CD4-positive, CD25-positive, alpha-beta regulatory T cell (primary cell): ENCODE measurements around the gene VDAC2. TPM values are rescaled to one million over a fixed set of nuclear protein-coding genes. Genes with fewer than 3 reads are reported as not detected.

ENCODE experiments used
- ATAC-seq, 2 donors: fragments of 150-1000 bp; cut with Tn5 transposase; one replicate each; pipeline ENCODE4 v1.10.0; 2021; ENCODE audit warnings: low read depth in 2 of 2, moderate number of reproducible peaks in 2 of 2, moderate library complexity in 1 of 2
- DNase-seq, 3 donors: peaks; one replicate each; pipeline versions ENCODE4 v3.0.0 to v3.0.0-alpha.2; 2012 to 2022; ENCODE audit warnings: mixed read lengths in 1 of 3
- H3K27ac ChIP-seq: one replicate; pipeline ENCODE4 v1.7.0; 2013; ENCODE audit warnings: mild to moderate bottlenecking, low read length; ENCODE audit not compliant: insufficient read depth, poor library complexity, severe bottlenecking
- H3K27me3 ChIP-seq: one replicate; pipeline ENCODE4 v1.7.0; 2013; ENCODE audit warnings: low read length; ENCODE audit not compliant: control insufficient read depth, insufficient read depth
- H3K36me3 ChIP-seq: one replicate; pipeline ENCODE4 v1.7.0; 2013; ENCODE audit warnings: mild to moderate bottlenecking, low read length, moderate library complexity; ENCODE audit not compliant: control insufficient read depth, insufficient read depth
- H3K4me1 ChIP-seq: 2 replicates; pipeline ENCODE4 v1.7.0; 2013; ENCODE audit warnings: mild to moderate bottlenecking, low read length; ENCODE audit not compliant: insufficient read depth, control insufficient read depth, poor library complexity, severe bottlenecking
- H3K4me3 ChIP-seq: one replicate; pipeline ENCODE4 v1.7.0; 2013; ENCODE audit warnings: low read depth, mild to moderate bottlenecking, low read length, moderate library complexity
- H3K9me3 ChIP-seq, 2 experiments: 1 replicate in 1 of 2; 2 replicates in 1 of 2; pipeline ENCODE4 v1.7.0; 2013; ENCODE audit warnings: low read length in 2 of 2, mild to moderate bottlenecking in 1 of 2, moderate library complexity in 1 of 2; ENCODE audit not compliant: control insufficient read depth in 2 of 2
- H3K27ac Mint-ChIP-seq, 3 donors: one replicate each; pipeline ENCODE4 v1.8.0; 2020 to 2022; ENCODE audit warnings: mild to moderate bottlenecking in 3 of 3, mixed read lengths in 3 of 3, moderate library complexity in 2 of 3
- H3K27me3 Mint-ChIP-seq: one replicate; pipeline ENCODE4 v1.8.0; 2022; ENCODE audit warnings: mild to moderate bottlenecking, mixed read lengths
- H3K36me3 Mint-ChIP-seq: one replicate; pipeline ENCODE4 v1.8.0; 2020; ENCODE audit warnings: mixed read lengths
- H3K4me1 Mint-ChIP-seq, 4 donors: one replicate each; pipeline ENCODE4 v1.8.0; 2020 to 2022; ENCODE audit warnings: mixed read lengths in 4 of 4, mild to moderate bottlenecking in 1 of 4
- H3K4me3 Mint-ChIP-seq, 4 donors: one replicate each; pipeline ENCODE4 v1.8.0; 2020 to 2022; ENCODE audit warnings: mild to moderate bottlenecking in 4 of 4, mixed read lengths in 4 of 4, moderate library complexity in 3 of 4
- H3K9me3 Mint-ChIP-seq, 7 donors: one replicate each; pipeline ENCODE4 v1.8.0; 2020 to 2022; ENCODE audit warnings: mixed read lengths in 7 of 7, mild to moderate bottlenecking in 3 of 7, moderate library complexity in 2 of 7
- polyA plus RNA-seq, 4 donors: library from polyadenylated mRNA; unstranded; fragments of 300-500 nt; fragmentation: Illumina TruSeq; gene quantifications; one replicate each; pipeline ENCODE4 v1.2.3, GENCODE V29; 2021
- total RNA-seq: library from RNA; stranded (reverse); gene quantifications from one replicate; pipeline ENCODE4 v1.2.3, GENCODE V29; 2022

VDAC2 gene
- total and polyA plus RNA-seq, 5 donors from 2014 or later: 110 to 201 (median 159) TPM

DNA sequence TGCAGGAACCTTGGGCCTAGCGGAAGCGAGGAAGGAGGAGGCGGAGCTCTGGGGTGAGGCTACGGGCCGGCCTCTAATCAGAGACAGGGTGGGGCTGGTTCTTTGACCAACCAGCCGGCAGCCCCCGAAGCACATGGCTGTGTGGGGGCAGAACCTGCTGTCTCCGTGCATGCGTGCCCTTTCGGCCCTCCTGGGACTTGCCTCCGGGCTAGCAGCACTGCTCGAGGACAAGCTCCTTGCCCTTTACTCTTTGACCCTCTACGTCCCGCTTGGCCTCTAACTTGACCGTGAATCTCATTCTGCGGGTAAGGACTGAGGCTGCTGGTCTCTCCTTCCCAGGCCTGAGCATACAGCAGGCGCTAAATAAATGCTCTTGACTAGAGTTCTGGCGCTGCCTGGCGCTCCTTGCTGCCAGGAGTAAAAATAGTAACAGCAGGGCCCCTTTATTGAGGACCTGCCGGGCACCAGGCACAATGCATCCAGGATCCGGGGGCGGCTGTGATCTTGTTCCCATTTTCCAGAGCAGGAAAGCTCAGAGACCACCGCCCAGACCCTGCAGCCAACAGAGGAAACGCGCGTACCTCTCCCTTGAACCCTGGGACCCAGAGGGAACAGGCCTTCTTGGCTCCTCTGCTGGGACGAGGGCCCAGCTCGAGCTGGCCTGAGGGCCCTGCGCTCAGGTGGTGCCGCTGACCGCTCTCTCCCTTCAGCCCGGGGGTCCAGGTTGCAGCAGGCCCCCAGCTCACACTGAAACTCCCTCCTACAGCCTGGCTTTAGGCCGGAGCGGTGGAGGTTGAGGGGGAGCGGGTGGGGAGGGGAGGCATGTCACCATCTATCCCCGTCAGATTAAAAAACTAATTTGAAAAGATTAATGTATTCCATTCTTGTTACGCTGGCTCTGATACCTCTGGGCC is 27.8 kb downstream of the VDAC2 start:
- no peak overlapping the region for H3K27ac Mint-ChIP-seq
- peaks cover 0 to 11% (median 6%) of the 10 kb centered on the region in 4 donors for H3K4me1 Mint-ChIP-seq
- H3K36me3 Mint-ChIP-seq: no peaks in the 10 kb centered on the region
- no peaks in the 10 kb centered on the region for H3K27me3 Mint-ChIP-seq
- Histone ChIP-seq H3K36me3 (no peaks in the 10 kb centered on the region), H3K9me3 (no peaks in the 10 kb centered on the region), H3K4me1 (peaks cover 13% of the 10 kb centered on the region), H3K4me3 (no peak overlapping the region), H3K27ac (no peak overlapping the region), H3K27me3 (no peaks in the 10 kb centered on the region)
- no peaks in the 10 kb centered on the region for H3K9me3 Mint-ChIP-seq
- ATAC-seq: no peak
- H3K4me3 Mint-ChIP-seq: peak overlapping the region in 1 of 4 donors; percentile 23
- DNase-seq: no peak

DNA sequence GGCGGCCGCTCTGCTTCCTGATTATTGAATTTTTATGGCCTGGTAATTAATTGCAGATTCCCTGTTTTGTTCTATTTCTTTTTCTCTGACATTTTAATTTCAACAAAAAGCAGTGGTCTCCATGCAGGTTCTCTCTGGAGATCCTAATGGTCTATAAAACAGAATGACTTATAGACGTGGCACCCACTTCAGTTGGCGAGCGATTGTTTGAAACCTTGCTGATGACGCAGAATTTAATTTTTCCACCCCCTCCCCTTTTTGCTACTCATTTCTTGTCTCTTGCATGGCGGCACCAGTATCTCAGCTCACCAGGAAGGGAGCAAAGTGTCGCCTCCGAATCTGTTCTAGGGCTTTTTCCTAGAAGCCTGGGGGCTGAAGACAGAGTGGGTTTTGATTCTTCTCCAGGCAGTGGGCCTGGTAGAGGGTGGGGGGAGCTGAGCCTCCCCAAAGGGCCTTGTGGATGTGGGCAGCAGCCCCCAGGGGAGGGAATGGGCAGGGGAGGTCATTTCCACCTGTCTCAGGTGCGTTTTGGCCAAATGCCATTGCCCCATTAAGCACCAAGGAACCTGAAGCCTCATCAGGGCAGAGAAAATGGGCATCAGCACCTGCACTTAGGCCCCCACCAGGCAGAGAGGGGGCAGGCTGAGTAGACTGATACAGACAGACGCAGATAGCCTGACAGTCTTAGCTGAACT is 28.6 kb downstream of the VDAC2 start:
- Histone ChIP-seq H3K9me3 (no peaks in the 10 kb centered on the region), H3K4me3 (no peak overlapping the region), H3K27me3 (no peaks in the 10 kb centered on the region), H3K36me3 (no peaks in the 10 kb centered on the region), H3K4me1 (peaks cover 7% of the 10 kb centered on the region), H3K27ac (no peak overlapping the region)
- Mint-ChIP-seq H3K4me3 (peak overlapping the region in 1 of 4 donors; percentile 23), H3K4me1 (peaks cover 0 to 7% (median 4%) of the 10 kb centered on the region in 4 donors), H3K9me3 (peaks cover 0 to 1% (median 0%) of the 10 kb centered on the region in 7 donors), H3K27ac (no peak overlapping the region), H3K36me3 (no peaks in the 10 kb centered on the region), H3K27me3 (no peaks in the 10 kb centered on the region)
- no peak for DNase-seq
- no peak for ATAC-seq

DNA sequence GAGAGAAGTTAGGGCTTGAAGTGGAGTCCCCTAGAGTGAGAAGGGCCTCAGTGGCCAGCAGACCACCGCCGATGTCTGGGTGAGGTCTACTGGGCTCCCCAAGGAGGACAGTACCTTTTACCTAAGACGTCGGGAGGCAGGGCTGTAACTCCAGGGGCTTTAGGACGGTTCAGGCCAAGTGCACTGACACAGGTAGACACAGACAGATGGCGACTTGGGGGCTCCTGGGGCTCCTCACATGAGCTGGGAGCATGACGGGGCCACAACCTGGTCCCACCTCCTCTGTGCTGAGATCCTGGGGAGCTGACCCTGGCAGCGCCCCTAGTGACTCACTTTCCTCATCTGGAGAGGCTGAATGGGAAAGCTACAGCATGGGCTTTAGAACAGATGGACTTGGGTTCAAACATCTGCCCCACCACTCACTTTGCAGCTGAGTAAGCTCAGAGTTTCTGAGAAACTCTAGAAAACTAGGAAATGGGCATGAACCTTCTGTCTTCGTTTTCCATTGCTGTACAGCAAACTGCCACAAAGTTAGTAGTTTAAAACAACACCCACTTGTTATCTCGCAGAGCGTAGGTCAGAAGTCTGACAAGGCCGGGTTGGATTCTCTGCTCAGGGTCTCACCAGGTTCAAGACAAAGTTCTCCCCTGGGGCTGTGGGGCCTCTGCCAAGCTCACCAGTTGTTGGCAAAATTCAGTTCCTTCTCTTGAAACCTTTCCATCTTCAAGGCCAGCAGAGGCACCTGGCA is 29.9 kb downstream of the VDAC2 start:
- H3K9me3 Mint-ChIP-seq: peaks cover 0 to 1% (median 0%) of the 10 kb centered on the region in 7 donors
- peak overlapping the region in 1 of 3 donors; percentile 66 for H3K27ac Mint-ChIP-seq
- peaks cover 0 to 7% (median 4%) of the 10 kb centered on the region in 4 donors for H3K4me1 Mint-ChIP-seq
- Histone ChIP-seq H3K9me3 (no peaks in the 10 kb centered on the region), H3K27me3 (no peaks in the 10 kb centered on the region), H3K4me1 (no peaks in the 10 kb centered on the region), H3K27ac (no peak overlapping the region), H3K36me3 (no peaks in the 10 kb centered on the region), H3K4me3 (no peak overlapping the region)
- H3K36me3 Mint-ChIP-seq: no peaks in the 10 kb centered on the region
- no peak for DNase-seq
- H3K27me3 Mint-ChIP-seq: no peaks in the 10 kb centered on the region
- H3K4me3 Mint-ChIP-seq: no peak overlapping the region
- ATAC-seq: no peak

DNA sequence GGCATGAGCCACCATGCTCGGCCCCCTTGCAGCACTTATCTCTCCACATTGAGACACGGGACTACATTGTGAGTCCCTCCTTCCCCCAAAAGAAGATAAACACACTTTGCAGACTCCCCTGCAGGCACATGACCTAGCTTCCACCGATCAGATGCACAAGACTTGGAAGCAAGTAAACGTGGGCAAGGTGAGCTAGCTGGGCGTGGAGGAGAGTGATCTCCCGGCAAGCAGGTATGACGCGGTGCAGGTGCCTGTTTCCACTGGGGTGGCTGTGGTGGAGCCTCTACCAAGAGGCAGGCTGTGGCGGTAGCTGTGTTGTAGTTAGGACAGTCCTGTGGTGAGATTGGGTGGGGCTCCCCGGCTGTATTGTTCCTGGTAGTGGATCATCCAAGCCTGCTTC is 32.8 kb downstream of the VDAC2 start:
- DNase-seq (no peak), ATAC-seq (no peak)
- no peaks in the 10 kb centered on the region for H3K27me3 ChIP-seq
- no peaks in the 10 kb centered on the region for H3K36me3 Mint-ChIP-seq
- H3K9me3 ChIP-seq: no peaks in the 10 kb centered on the region
- no peaks in the 10 kb centered on the region for H3K27me3 Mint-ChIP-seq
- H3K4me1 ChIP-seq: no peaks in the 10 kb centered on the region
- no peaks in the 10 kb centered on the region for H3K4me1 Mint-ChIP-seq
- H3K4me3 Mint-ChIP-seq: no peak overlapping the region
- peaks cover 0 to 1% (median 0%) of the 10 kb centered on the region in 7 donors for H3K9me3 Mint-ChIP-seq
- no peak overlapping the region for H3K27ac ChIP-seq
- no peaks in the 10 kb centered on the region for H3K36me3 ChIP-seq
- peak overlapping the region in 1 of 3 donors; percentile 25 for H3K27ac Mint-ChIP-seq
- H3K4me3 ChIP-seq: no peak overlapping the region

DNA sequence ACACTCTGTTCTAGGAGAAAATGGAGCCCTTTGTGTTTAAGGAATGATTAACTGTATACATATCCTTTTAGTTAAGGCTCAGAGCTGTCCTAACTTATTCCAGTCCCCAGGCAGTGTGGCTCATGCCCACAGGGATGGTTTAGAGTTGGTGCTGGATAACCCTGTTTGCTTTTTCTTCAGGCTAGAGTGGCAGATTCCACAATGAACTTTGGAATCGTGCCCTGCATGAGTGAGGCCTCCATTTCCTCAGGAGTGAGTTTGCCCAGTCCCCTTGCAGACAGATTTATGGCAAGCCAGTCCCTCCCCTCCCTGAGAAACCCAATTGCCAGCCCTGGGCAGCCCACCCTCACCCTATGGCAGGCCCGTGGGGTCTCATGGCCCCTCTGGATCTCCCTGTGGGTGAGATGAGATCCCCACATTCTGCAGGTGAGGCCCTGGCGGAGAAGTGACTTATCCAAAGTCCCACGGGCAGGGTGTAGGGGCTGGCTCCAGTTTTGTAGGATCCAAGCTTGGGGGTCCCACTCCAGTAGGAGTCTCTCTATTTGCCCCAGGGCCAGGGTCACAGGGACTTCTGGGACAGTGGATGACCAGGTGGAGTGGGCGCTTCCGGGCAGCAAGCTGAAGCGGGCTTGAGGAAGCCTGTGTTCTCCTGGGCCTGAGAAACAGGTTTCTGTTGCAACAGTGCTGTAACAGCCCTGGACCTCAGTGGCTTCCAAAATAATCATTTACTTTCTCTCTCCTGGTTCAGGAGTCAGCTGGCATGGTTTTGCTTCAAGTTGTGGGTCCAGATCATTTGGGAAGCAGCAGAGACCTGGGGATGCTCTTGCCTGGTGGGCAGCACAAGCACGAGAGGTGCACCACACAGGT is 34.1 kb downstream of the VDAC2 start:
- ATAC-seq (no peak), DNase-seq (no peak)
- H3K4me1 ChIP-seq: no peaks in the 10 kb centered on the region
- H3K4me3 ChIP-seq: no peak overlapping the region
- Mint-ChIP-seq H3K27me3 (no peaks in the 10 kb centered on the region), H3K4me3 (no peak overlapping the region), H3K4me1 (no peaks in the 10 kb centered on the region), H3K36me3 (peaks cover 3% of the 10 kb centered on the region), H3K9me3 (peaks cover 0 to 1% (median 0%) of the 10 kb centered on the region in 7 donors), H3K27ac (no peak overlapping the region)
- H3K36me3 ChIP-seq: no peaks in the 10 kb centered on the region
- H3K9me3 ChIP-seq: no peaks in the 10 kb centered on the region
- H3K27ac ChIP-seq: no peak overlapping the region
- no peaks in the 10 kb centered on the region for H3K27me3 ChIP-seq

DNA sequence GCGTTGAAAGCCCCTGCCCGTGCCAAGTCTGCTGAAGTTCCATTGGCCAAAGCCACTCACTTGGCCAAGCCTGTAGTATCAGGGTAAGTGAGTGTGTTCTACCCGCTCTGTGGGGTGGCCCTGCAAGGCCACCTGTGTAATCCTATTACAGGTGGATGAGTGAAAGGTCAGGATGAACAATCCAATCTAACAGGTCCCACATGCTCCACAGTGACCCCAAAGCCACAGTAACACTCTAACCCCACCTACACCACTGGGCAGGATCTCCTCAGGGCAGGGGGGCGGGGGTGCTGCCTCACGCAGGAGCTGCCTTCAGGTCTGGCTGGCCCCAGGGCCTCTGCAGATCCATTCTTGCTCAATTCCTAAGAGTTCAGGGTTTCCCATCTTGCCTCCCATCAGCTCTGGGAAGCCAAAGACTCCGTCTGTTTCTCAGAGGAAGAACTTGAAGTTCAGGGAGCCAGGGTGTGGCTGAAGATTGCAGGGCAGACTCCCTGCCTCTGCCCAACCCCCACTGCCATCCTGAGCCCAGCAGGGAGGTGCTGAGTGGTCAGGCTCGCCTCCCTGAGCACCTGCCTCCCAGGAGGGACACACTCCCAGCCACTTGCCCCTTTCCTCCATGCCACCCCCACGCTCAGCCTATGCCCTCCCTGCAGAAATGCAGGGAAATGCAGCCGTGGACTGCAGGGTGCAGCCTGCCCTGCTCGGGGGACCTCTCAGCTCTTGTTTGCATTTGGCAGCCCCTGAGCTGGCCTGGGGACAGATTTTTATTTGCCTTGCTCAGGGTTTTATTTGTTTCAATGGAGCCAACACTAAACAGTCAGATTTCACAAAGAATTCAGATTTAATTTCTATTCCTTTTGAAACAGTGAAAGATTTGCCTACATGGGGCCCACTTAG is 35.0 kb downstream of the VDAC2 start:
- Mint-ChIP-seq H3K27me3 (peaks cover 4% of the 10 kb centered on the region), H3K4me3 (no peak overlapping the region), H3K36me3 (peaks cover 3% of the 10 kb centered on the region), H3K27ac (no peak overlapping the region), H3K4me1 (no peaks in the 10 kb centered on the region), H3K9me3 (peaks cover 0 to 3% (median 0%) of the 10 kb centered on the region in 7 donors)
- Histone ChIP-seq H3K4me3 (no peak overlapping the region), H3K36me3 (no peaks in the 10 kb centered on the region), H3K27ac (no peak overlapping the region), H3K27me3 (no peaks in the 10 kb centered on the region), H3K9me3 (no peaks in the 10 kb centered on the region), H3K4me1 (no peaks in the 10 kb centered on the region)
- ATAC-seq: no peak
- no peak for DNase-seq
